Esophagus muscularis mucosa (tissue), 4 donors: ENCODE results near the gene KIAA1958. TPM values are rescaled to one million over a fixed set of nuclear protein-coding genes. Genes with fewer than 3 reads are reported as not detected.

Source experiments
- DNase-seq: peaks from one replicate; pipeline ENCODE4 v3.0.0-alpha.2; 2017; ENCODE audit errors: extremely low spot score
- H3K27ac ChIP-seq, 4 donors: fragments of 200-600 bp; sonication (generic); replicated peaks in 1 of 4; 1 replicate in 3 of 4; 2 replicates in 1 of 4; pipeline ENCODE4 v1.5.1; 2016 to 2019; ENCODE audit warnings: mild to moderate bottlenecking in 1 of 4
- H3K27me3 ChIP-seq, 4 donors: fragments of 200-600 bp; sonication (generic); one replicate each; pipeline versions ENCODE4 v1.5.1 to v1.6.0; 2016 to 2019
- H3K36me3 ChIP-seq, 4 donors: fragments of 200-600 bp; sonication (generic); one replicate each; pipeline ENCODE4 v1.5.1; 2016 to 2019
- H3K4me1 ChIP-seq, 4 donors: fragments of 200-600 bp; sonication (generic); one replicate each; pipeline ENCODE4 v1.5.1; 2016 to 2019
- H3K4me3 ChIP-seq, 4 donors: fragments of 200-600 bp; sonication (generic); 1 replicate in 2 of 4; 2 replicates in 2 of 4; pipeline ENCODE4 v1.5.1; 2016 to 2019; ENCODE audit warnings: mild to moderate bottlenecking in 4 of 4, moderate library complexity in 1 of 4
- H3K9me3 ChIP-seq, 4 donors: fragments of 200-600 bp; sonication (generic); 1 replicate in 3 of 4; 2 replicates in 1 of 4; pipeline ENCODE4 v1.5.1; 2016 to 2019
- CTCF ChIP-seq, 3 experiments: fragments of 200-600 bp in 2 of 3; fragments of 450-650 bp in 1 of 3; sonication (generic) in 2 of 3; IDR thresholded peaks; one replicate each; pipeline ENCODE4 v1.5.1; 2017 to 2019; ENCODE audit warnings: antibody characterized with exemption in 3 of 3, mild to moderate bottlenecking in 2 of 3, moderate library complexity in 1 of 3
- EP300 ChIP-seq: sonication (generic); formaldehyde crosslinking; IDR thresholded peaks from one replicate; pipeline ENCODE4 v1.6.1; 2017; ENCODE audit warnings: antibody characterized with exemption
- POLR2A ChIP-seq: fragments of 450-650 bp; IDR thresholded peaks from one replicate; pipeline ENCODE4 v1.6.1; 2017; ENCODE audit warnings: antibody characterized with exemption, moderate library complexity, mild to moderate bottlenecking, low read depth
- POLR2AphosphoS5 ChIP-seq, 2 donors: sonication (generic); formaldehyde crosslinking; IDR thresholded peaks; one replicate each; pipeline ENCODE4 v1.6.1; 2017; ENCODE audit warnings: antibody characterized with exemption in 2 of 2
- WGBS: methylation state at CpG from one replicate; pipeline ENCODE4 v1.1.5; 2018; 5-methylcytosine and 5-hydroxymethylcytosine counted together
- intact Hi-C: fragments of 100-400 bp; cut with DNase I; formaldehyde crosslinking; loops from one replicate; pipeline ENCODE4 v1.15.1; 2023
- total RNA-seq, 4 donors: library from RNA; depleted of rRNA; stranded (reverse); fragments of >200 nt; gene quantifications; one replicate each; pipeline versions ENCODE4 v1.1.0 to v1.2.1, GENCODE V29; 2016

The KIAA1958 gene
- total RNA-seq, 4 donors from 2014 or later = 2.2 to 5.8 (median 3.2) TPM

- Histone ChIP-seq H3K4me1 (peaks cover 5 to 20% (median 15%) of the 10 kb centered on the region in 4 donors), H3K27me3 (no peaks in the 10 kb centered on the region), H3K4me3 (peak overlapping the region; percentile 85 to 94 (median 89)), H3K9me3 (no peaks in the 10 kb centered on the region), H3K27ac (peak overlapping the region; percentile 78 to 82 (median 80)), H3K36me3 (no peaks in the 10 kb centered on the region)
- 0% methylated on average over 20 of the region's 80 CpGs for WGBS
- no peak for TF ChIP-seq POLR2A
- no peak for TF ChIP-seq EP300
- TF ChIP-seq POLR2AphosphoS5 (IDR thresholded peaks at IDR 0.05) = no peak
- no peak for TF ChIP-seq CTCF (IDR thresholded peaks at IDR 0.05)
- DNase-seq = no peak
- intact Hi-C loops = loop anchor here (5.0 to 10.0 kb wide), 3 partner anchors 110 to 328 kb away; no protein-coding TSS in a partner anchor
Measured at GRCh38 chr9:112487008-112487798, 576 bp downstream of the KIAA1958 start.

- H3K36me3 ChIP-seq = no peaks in the 10 kb centered on the region
- no peaks in the 10 kb centered on the region for H3K27me3 ChIP-seq
- intact Hi-C loops = loop anchor here (5.0 to 10.0 kb wide), 3 partner anchors 111 to 327 kb away; no protein-coding TSS in a partner anchor
- no peak for DNase-seq
- TF ChIP-seq POLR2AphosphoS5 (IDR thresholded peaks at IDR 0.05) = no peak
- TF ChIP-seq EP300 = no peak
- TF ChIP-seq CTCF (IDR thresholded peaks at IDR 0.05) = no peak
- TF ChIP-seq POLR2A = no peak
- peaks cover 5 to 20% (median 15%) of the 10 kb centered on the region in 4 donors for H3K4me1 ChIP-seq
- peak overlapping the region in 3 of 4 donors; percentile 79 to 82 (median 80) for H3K27ac ChIP-seq
- no peaks in the 10 kb centered on the region for H3K9me3 ChIP-seq
- 16% methylated on average over 11 of the region's 11 CpGs for WGBS
- peak overlapping the region; percentile 85 to 94 (median 89) for H3K4me3 ChIP-seq
Measured at GRCh38 chr9:112487799-112488340, 1.2 kb downstream of the KIAA1958 start.

GRCh38 chr9:112489039-112489546 lies 2.5 kb downstream of the KIAA1958 start:
- 82% methylated on average over 5 of the region's 5 CpGs for WGBS
- no peaks in the 10 kb centered on the region for H3K36me3 ChIP-seq
- H3K27ac ChIP-seq = no peak overlapping the region
- intact Hi-C loops = loop anchor here (5.0 to 10.0 kb wide), 3 partner anchors 112 to 326 kb away; no protein-coding TSS in a partner anchor
- peaks cover 5 to 20% (median 15%) of the 10 kb centered on the region in 4 donors for H3K4me1 ChIP-seq
- H3K4me3 ChIP-seq = no peak overlapping the region
- DNase-seq = no peak
- no peaks in the 10 kb centered on the region for H3K27me3 ChIP-seq
- peaks cover 0 to 9% (median 8%) of the 10 kb centered on the region in 4 donors for H3K9me3 ChIP-seq
- no peak for TF ChIP-seq EP300
- no peak for TF ChIP-seq POLR2A
- TF ChIP-seq CTCF (IDR thresholded peaks at IDR 0.05) = no peak
- TF ChIP-seq POLR2AphosphoS5 (IDR thresholded peaks at IDR 0.05) = no peak

GRCh38 chr9:112489876-112490666 lies 3.4 kb downstream of the KIAA1958 start:
- intact Hi-C loops = loop anchor here (5.0 to 10.0 kb wide), 3 partner anchors 113 to 325 kb away; no protein-coding TSS in a partner anchor
- Histone ChIP-seq H3K27me3 (no peaks in the 10 kb centered on the region), H3K36me3 (no peaks in the 10 kb centered on the region), H3K27ac (no peak overlapping the region), H3K4me1 (peaks cover 5 to 20% (median 15%) of the 10 kb centered on the region in 4 donors), H3K9me3 (peaks cover 0 to 19% (median 17%) of the 10 kb centered on the region in 4 donors), H3K4me3 (no peak overlapping the region)
- DNase-seq = no peak
- TF ChIP-seq EP300 (no peak), CTCF (IDR thresholded peaks at IDR 0.05) (no peak), POLR2A (no peak), POLR2AphosphoS5 (IDR thresholded peaks at IDR 0.05) (no peak)
- WGBS = 91% methylated on average over 4 of the region's 4 CpGs
